Prostate gland (tissue), 2 donors: ENCODE results near the gene TUBAL3.
A peak's percentile ranks its signal among the peaks of the same experiment; 100 is the strongest.

Experiments
- POLR2AphosphoS5 ChIP-seq: sonication (generic); formaldehyde crosslinking; IDR thresholded peaks from one replicate; pipeline ENCODE4 v1.6.1; 2017; ENCODE audit warnings: antibody characterized with exemption
- TF ChIP-seq, protein P1 (sequence below), 4 experiments: fragments of 200-600 bp in 2 of 4; fragments of 450-650 bp in 2 of 4; sonication (generic) in 2 of 4; IDR thresholded peaks; 1 replicate in 3 of 4; 2 replicates in 1 of 4; pipeline ENCODE4 v1.5.1; 2016 to 2019; ENCODE audit warnings: antibody characterized with exemption in 4 of 4, mild to moderate bottlenecking in 2 of 4, moderate library complexity in 2 of 4

GRCh38 chr10:5442065-5442989 lies 37.7 kb upstream of the TUBAL3 start:
- TF ChIP-seq, protein P1, sequence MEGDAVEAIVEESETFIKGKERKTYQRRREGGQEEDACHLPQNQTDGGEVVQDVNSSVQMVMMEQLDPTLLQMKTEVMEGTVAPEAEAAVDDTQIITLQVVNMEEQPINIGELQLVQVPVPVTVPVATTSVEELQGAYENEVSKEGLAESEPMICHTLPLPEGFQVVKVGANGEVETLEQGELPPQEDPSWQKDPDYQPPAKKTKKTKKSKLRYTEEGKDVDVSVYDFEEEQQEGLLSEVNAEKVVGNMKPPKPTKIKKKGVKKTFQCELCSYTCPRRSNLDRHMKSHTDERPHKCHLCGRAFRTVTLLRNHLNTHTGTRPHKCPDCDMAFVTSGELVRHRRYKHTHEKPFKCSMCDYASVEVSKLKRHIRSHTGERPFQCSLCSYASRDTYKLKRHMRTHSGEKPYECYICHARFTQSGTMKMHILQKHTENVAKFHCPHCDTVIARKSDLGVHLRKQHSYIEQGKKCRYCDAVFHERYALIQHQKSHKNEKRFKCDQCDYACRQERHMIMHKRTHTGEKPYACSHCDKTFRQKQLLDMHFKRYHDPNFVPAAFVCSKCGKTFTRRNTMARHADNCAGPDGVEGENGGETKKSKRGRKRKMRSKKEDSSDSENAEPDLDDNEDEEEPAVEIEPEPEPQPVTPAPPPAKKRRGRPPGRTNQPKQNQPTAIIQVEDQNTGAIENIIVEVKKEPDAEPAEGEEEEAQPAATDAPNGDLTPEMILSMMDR (IDR thresholded peaks at IDR 0.05) = peak; percentile 71 to 95 (median 83)
- peak; percentile 65 for TF ChIP-seq POLR2AphosphoS5
